ENCODE data around the gene RBM22. TPM values are rescaled to one million over a fixed set of nuclear protein-coding genes. Genes with fewer than 3 reads are reported as not detected.

RBM22 gene
- polyA plus RNA-seq, 1 donor from 2014 or later: 67.9 TPM

DNA sequence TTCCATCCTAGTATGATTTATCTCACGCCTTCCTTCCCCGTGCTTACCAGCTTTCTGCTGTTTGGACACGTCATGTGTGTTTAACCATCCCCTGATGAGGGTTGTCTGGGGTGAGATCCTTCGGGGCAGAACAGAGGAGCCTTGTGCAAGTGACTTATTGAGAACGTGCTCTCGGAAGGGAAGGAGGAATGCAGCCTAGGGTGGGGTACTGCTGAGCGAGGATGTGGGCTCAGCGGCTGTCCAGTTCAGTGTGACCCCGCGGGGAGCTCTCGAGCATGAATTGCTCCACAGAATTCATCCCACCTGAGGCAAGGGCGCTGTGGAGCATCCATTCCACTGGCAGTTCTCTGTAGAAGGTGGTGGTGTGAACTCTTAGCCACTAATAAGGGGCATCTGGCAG lies 35.8 kb downstream of the RBM22 start:
- H3K4me3 ChIP-seq (ENCODE audit: low read length): no peak overlapping the region
- no peak for TF ChIP-seq TAF1 (IDR thresholded peaks at IDR 0.05; ENCODE audit: low read depth)
- TF ChIP-seq EZH2 (IDR thresholded peaks at IDR 0.05; ENCODE audit: borderline replicate concordance, insufficient read depth, low read length, poor library complexity, severe bottlenecking): no peak
- no peak for TF ChIP-seq EP300 (conservative IDR thresholded peaks at IDR 0.05; ENCODE audit: poor library complexity, severe bottlenecking)
- TF ChIP-seq, protein P1, sequence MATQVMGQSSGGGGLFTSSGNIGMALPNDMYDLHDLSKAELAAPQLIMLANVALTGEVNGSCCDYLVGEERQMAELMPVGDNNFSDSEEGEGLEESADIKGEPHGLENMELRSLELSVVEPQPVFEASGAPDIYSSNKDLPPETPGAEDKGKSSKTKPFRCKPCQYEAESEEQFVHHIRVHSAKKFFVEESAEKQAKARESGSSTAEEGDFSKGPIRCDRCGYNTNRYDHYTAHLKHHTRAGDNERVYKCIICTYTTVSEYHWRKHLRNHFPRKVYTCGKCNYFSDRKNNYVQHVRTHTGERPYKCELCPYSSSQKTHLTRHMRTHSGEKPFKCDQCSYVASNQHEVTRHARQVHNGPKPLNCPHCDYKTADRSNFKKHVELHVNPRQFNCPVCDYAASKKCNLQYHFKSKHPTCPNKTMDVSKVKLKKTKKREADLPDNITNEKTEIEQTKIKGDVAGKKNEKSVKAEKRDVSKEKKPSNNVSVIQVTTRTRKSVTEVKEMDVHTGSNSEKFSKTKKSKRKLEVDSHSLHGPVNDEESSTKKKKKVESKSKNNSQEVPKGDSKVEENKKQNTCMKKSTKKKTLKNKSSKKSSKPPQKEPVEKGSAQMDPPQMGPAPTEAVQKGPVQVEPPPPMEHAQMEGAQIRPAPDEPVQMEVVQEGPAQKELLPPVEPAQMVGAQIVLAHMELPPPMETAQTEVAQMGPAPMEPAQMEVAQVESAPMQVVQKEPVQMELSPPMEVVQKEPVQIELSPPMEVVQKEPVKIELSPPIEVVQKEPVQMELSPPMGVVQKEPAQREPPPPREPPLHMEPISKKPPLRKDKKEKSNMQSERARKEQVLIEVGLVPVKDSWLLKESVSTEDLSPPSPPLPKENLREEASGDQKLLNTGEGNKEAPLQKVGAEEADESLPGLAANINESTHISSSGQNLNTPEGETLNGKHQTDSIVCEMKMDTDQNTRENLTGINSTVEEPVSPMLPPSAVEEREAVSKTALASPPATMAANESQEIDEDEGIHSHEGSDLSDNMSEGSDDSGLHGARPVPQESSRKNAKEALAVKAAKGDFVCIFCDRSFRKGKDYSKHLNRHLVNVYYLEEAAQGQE (IDR thresholded peaks at IDR 0.05; ENCODE audit: borderline replicate concordance): no peak
- no peak for TF ChIP-seq MXI1 (conservative IDR thresholded peaks at IDR 0.05; ENCODE audit: poor library complexity, severe bottlenecking)
- no peak for TF ChIP-seq POLR2AphosphoS5 (IDR thresholded peaks at IDR 0.05)
- no peak for TF ChIP-seq RAD21 (conservative IDR thresholded peaks at IDR 0.05)
- TF ChIP-seq, protein P2, sequence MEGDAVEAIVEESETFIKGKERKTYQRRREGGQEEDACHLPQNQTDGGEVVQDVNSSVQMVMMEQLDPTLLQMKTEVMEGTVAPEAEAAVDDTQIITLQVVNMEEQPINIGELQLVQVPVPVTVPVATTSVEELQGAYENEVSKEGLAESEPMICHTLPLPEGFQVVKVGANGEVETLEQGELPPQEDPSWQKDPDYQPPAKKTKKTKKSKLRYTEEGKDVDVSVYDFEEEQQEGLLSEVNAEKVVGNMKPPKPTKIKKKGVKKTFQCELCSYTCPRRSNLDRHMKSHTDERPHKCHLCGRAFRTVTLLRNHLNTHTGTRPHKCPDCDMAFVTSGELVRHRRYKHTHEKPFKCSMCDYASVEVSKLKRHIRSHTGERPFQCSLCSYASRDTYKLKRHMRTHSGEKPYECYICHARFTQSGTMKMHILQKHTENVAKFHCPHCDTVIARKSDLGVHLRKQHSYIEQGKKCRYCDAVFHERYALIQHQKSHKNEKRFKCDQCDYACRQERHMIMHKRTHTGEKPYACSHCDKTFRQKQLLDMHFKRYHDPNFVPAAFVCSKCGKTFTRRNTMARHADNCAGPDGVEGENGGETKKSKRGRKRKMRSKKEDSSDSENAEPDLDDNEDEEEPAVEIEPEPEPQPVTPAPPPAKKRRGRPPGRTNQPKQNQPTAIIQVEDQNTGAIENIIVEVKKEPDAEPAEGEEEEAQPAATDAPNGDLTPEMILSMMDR (IDR thresholded peaks at IDR 0.05; ENCODE audit: poor library complexity, severe bottlenecking): no peak
- no peak for TF ChIP-seq SMC3 (conservative IDR thresholded peaks at IDR 0.05; ENCODE audit: poor library complexity)
- H3K27ac ChIP-seq (ENCODE audit: low read length): no peak overlapping the region
- H3K9me2 ChIP-seq (ENCODE audit: insufficient read depth, low read length): no peaks in the 10 kb centered on the region
- H2AFZ ChIP-seq (ENCODE audit: low read depth, low read length): no peak overlapping the region
- H3K36me3 ChIP-seq (ENCODE audit: insufficient read depth, low read length): no peaks in the 10 kb centered on the region
- H3K9me3 ChIP-seq (ENCODE audit: low read length): no peaks in the 10 kb centered on the region
- H3K9ac ChIP-seq (ENCODE audit: low read length): no peak overlapping the region
- H3K27me3 ChIP-seq (ENCODE audit: insufficient read depth, low read depth, low read length): no peaks in the 10 kb centered on the region
- no peak overlapping the region for H3K4me2 ChIP-seq (ENCODE audit: low read length)
- no peaks in the 10 kb centered on the region for H3F3A ChIP-seq (ENCODE audit: insufficient read depth, low read length, poor library complexity, severe bottlenecking)
- H4K20me1 ChIP-seq (ENCODE audit: insufficient read depth): no peaks in the 10 kb centered on the region
- no peaks in the 10 kb centered on the region for H3K79me2 ChIP-seq (replicated peaks; ENCODE audit: insufficient read depth, low read length)

DNA sequence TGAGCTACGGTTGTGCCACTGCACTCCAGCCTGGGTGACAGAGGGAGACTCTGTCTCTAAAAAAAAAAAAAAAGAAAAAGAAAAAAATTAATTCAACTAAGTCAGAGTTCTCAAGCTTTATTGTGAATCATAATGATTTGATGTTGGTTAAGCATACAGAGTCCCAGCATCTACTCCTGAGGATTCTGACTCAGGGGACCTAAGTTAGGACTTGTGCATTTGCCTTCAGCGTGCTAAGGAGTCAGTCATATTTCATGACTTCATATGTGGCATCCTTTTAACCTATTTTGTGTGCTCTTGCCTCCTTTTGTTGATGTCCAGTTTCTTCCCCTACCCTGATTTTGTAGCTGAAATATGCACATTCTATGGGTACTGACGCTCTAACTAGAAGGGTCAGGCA lies 36.9 kb downstream of the RBM22 start:
- no peaks in the 10 kb centered on the region for H3K79me2 ChIP-seq (replicated peaks; ENCODE audit: insufficient read depth, low read length)
- no peak overlapping the region for H3K4me2 ChIP-seq (ENCODE audit: low read length)
- H3K9me3 ChIP-seq (ENCODE audit: low read length): no peaks in the 10 kb centered on the region
- H3F3A ChIP-seq (ENCODE audit: insufficient read depth, low read length, poor library complexity, severe bottlenecking): no peaks in the 10 kb centered on the region
- TF ChIP-seq RAD21 (conservative IDR thresholded peaks at IDR 0.05) (no peak), POLR2AphosphoS5 (IDR thresholded peaks at IDR 0.05) (no peak), MXI1 (conservative IDR thresholded peaks at IDR 0.05; ENCODE audit: poor library complexity, severe bottlenecking) (no peak), TAF1 (IDR thresholded peaks at IDR 0.05; ENCODE audit: low read depth) (no peak), EZH2 (IDR thresholded peaks at IDR 0.05; ENCODE audit: borderline replicate concordance, insufficient read depth, low read length, poor library complexity, severe bottlenecking) (no peak), SMC3 (conservative IDR thresholded peaks at IDR 0.05; ENCODE audit: poor library complexity) (no peak), EP300 (conservative IDR thresholded peaks at IDR 0.05; ENCODE audit: poor library complexity, severe bottlenecking) (no peak)
- TF ChIP-seq, protein P1 (IDR thresholded peaks at IDR 0.05; ENCODE audit: borderline replicate concordance): no peak
- TF ChIP-seq, protein P2 (IDR thresholded peaks at IDR 0.05; ENCODE audit: poor library complexity, severe bottlenecking): no peak
- no peak overlapping the region for H3K27ac ChIP-seq (ENCODE audit: low read length)
- H3K9ac ChIP-seq (ENCODE audit: low read length): no peak overlapping the region
- no peak overlapping the region for H2AFZ ChIP-seq (ENCODE audit: low read depth, low read length)
- no peaks in the 10 kb centered on the region for H4K20me1 ChIP-seq (ENCODE audit: insufficient read depth)
- no peaks in the 10 kb centered on the region for H3K9me2 ChIP-seq (ENCODE audit: insufficient read depth, low read length)
- H3K36me3 ChIP-seq (ENCODE audit: insufficient read depth, low read length): no peaks in the 10 kb centered on the region
- no peak overlapping the region for H3K4me3 ChIP-seq (ENCODE audit: low read length)
- H3K27me3 ChIP-seq (ENCODE audit: insufficient read depth, low read depth, low read length): no peaks in the 10 kb centered on the region

All from neural cell (in vitro differentiated cells).